ENCODE measurements around the gene GRM1.

DNA sequence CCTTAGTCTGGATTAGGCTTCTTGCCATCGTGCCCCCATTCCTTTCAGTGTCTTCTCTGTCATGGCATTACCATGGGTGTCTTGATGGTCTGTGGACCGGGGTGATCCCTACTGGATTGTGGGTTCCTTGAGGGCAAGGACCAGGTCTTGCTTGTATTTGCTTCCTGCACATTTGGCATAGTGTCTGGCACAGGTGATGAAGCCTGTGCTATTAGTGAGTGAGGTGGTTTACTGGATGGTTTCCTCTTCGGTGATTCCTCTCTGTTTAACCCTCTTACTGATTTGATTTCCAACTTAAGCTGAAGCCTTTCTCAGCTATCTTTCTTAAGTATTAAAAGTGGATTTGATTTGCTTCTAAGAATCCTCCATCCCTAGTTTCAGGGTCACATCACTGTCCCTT is 162.3 kb downstream of the GRM1 start:
- TF ChIP-seq, protein P1, sequence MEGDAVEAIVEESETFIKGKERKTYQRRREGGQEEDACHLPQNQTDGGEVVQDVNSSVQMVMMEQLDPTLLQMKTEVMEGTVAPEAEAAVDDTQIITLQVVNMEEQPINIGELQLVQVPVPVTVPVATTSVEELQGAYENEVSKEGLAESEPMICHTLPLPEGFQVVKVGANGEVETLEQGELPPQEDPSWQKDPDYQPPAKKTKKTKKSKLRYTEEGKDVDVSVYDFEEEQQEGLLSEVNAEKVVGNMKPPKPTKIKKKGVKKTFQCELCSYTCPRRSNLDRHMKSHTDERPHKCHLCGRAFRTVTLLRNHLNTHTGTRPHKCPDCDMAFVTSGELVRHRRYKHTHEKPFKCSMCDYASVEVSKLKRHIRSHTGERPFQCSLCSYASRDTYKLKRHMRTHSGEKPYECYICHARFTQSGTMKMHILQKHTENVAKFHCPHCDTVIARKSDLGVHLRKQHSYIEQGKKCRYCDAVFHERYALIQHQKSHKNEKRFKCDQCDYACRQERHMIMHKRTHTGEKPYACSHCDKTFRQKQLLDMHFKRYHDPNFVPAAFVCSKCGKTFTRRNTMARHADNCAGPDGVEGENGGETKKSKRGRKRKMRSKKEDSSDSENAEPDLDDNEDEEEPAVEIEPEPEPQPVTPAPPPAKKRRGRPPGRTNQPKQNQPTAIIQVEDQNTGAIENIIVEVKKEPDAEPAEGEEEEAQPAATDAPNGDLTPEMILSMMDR (conservative IDR thresholded peaks at IDR 0.05; ENCODE audit: low read depth in 2 of 2) = no peak
- TF ChIP-seq EZH2 (IDR thresholded peaks at IDR 0.05; ENCODE audit: low read depth, unreplicated experiment) = no peak
- TF ChIP-seq, protein P2, sequence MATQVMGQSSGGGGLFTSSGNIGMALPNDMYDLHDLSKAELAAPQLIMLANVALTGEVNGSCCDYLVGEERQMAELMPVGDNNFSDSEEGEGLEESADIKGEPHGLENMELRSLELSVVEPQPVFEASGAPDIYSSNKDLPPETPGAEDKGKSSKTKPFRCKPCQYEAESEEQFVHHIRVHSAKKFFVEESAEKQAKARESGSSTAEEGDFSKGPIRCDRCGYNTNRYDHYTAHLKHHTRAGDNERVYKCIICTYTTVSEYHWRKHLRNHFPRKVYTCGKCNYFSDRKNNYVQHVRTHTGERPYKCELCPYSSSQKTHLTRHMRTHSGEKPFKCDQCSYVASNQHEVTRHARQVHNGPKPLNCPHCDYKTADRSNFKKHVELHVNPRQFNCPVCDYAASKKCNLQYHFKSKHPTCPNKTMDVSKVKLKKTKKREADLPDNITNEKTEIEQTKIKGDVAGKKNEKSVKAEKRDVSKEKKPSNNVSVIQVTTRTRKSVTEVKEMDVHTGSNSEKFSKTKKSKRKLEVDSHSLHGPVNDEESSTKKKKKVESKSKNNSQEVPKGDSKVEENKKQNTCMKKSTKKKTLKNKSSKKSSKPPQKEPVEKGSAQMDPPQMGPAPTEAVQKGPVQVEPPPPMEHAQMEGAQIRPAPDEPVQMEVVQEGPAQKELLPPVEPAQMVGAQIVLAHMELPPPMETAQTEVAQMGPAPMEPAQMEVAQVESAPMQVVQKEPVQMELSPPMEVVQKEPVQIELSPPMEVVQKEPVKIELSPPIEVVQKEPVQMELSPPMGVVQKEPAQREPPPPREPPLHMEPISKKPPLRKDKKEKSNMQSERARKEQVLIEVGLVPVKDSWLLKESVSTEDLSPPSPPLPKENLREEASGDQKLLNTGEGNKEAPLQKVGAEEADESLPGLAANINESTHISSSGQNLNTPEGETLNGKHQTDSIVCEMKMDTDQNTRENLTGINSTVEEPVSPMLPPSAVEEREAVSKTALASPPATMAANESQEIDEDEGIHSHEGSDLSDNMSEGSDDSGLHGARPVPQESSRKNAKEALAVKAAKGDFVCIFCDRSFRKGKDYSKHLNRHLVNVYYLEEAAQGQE (IDR thresholded peaks at IDR 0.05; ENCODE audit: unreplicated experiment) = no peak
- TF ChIP-seq POLR2AphosphoS5 (IDR thresholded peaks at IDR 0.05; ENCODE audit: low read depth) = no peak
- TF ChIP-seq EZH2phosphoT487 (IDR thresholded peaks at IDR 0.05; ENCODE audit: unreplicated experiment) = no peak
